GM21576 (cell line): ENCODE results near the gene TMEM214.

Experiments
- ATAC-seq: cut with Tn5 transposase; IDR thresholded peaks from one replicate; pipeline ENCODE4 v1.9.1; 2021; ENCODE audit warnings: mild to moderate bottlenecking, moderate library complexity; ENCODE audit not compliant: unreplicated experiment

Gene TMEM214

GRCh38 chr2:27009716-27010115 is 23.0 kb upstream of the TMEM214 start:
- no peak for ATAC-seq

- ATAC-seq = no peak
Observed at GRCh38 chr2:27010139-27010538, 22.6 kb upstream of the TMEM214 start.

GRCh38 chr2:27013738-27014137 is 19.0 kb upstream of the TMEM214 start:
- no peak for ATAC-seq

- ATAC-seq = no peak
Observed at GRCh38 chr2:27014771-27015433, 17.9 kb upstream of the TMEM214 start.

- ATAC-seq = no peak
Observed at GRCh38 chr2:27016801-27017325, 15.9 kb upstream of the TMEM214 start.

- no peak for ATAC-seq
Observed at GRCh38 chr2:27018142-27018541, 14.6 kb upstream of the TMEM214 start.

- no peak for ATAC-seq
Observed at GRCh38 chr2:27019459-27019858, 13.3 kb upstream of the TMEM214 start.

GRCh38 chr2:27019931-27020855 is 12.6 kb upstream of the TMEM214 start:
- ATAC-seq = no peak

- no peak for ATAC-seq
Observed at GRCh38 chr2:27021253-27022049, 11.3 kb upstream of the TMEM214 start.

GRCh38 chr2:27023740-27024139 is 9.0 kb upstream of the TMEM214 start:
- no peak for ATAC-seq

- no peak for ATAC-seq
Observed at GRCh38 chr2:27024188-27024587, 8.6 kb upstream of the TMEM214 start.

- ATAC-seq = no peak
Observed at GRCh38 chr2:27024812-27025211, 8.0 kb upstream of the TMEM214 start.

- ATAC-seq = no peak
Observed at GRCh38 chr2:27025281-27025800, 7.4 kb upstream of the TMEM214 start.

GRCh38 chr2:27025861-27026851 is 6.6 kb upstream of the TMEM214 start:
- no peak for ATAC-seq

- no peak for ATAC-seq
Observed at GRCh38 chr2:27027211-27027651, 5.5 kb upstream of the TMEM214 start.

GRCh38 chr2:27029051-27029450 is 3.7 kb upstream of the TMEM214 start:
- ATAC-seq = no peak

- no peak for ATAC-seq
Observed at GRCh38 chr2:27033253-27033852, 588 bp downstream of the TMEM214 start.

- ATAC-seq = no peak
Observed at GRCh38 chr2:27038012-27038411, 5.2 kb downstream of the TMEM214 start.

- ATAC-seq = no peak
Observed at GRCh38 chr2:27038631-27039339, 6.0 kb downstream of the TMEM214 start.
